Heart left ventricle (tissue), 13 donors: ENCODE results near the gene SPTLC2.

Experiments used
- POLR2A ChIP-seq, 2 donors: fragments of 450-650 bp; IDR thresholded peaks; one replicate each; pipeline ENCODE4 v1.6.1; 2017; ENCODE audit warnings: antibody characterized with exemption in 2 of 2, mild to moderate bottlenecking in 2 of 2, moderate library complexity in 2 of 2
- TF ChIP-seq, protein P1 (sequence below), 12 donors: fragments of 200-600 bp; sonication (generic) in 4 of 12; IDR thresholded peaks; one replicate each; pipeline versions ENCODE4 v1.5.0 to v1.8.0; 2018 to 2022; ENCODE audit warnings: antibody characterized with exemption in 12 of 12, mild to moderate bottlenecking in 5 of 12
- donor health status: ischemic (EF 13 %, LVEDD 7.1; RV severe dilation, severe dysfunction).
- donor health status: DM: no; HTN: yes; CAD: no.
- donor health status: DM: no; HTN: no; CAD: no.
- donor health status: ischemic (EF 25% LVEDD 6.9; RV normal size, moderate dysfunction).
- donor health status: ischemic (EF 25% LVEDD 5.7; RV mildly dilated, moderate dysfunction).
- donor health status: ischemic (EF 35%, LVEDD 5.7; RV mildly dilated, moderate dysfunction).
- donor health status: nonischemic (EF 11% LVEDD 7.7; RV severe dilation, severe dysfunction).
- donor health status: DM: yes; HTN: yes; CAD: no.
- donor health status: PGD.
- donor health status: ischemic (EF 29% LVEDD 5.4; RV normal size, mild dysfunction).
- donor health status: nonischemic (EF 23%, LVEDD 6.1; RV moderate dilation, normal function).

DNA sequence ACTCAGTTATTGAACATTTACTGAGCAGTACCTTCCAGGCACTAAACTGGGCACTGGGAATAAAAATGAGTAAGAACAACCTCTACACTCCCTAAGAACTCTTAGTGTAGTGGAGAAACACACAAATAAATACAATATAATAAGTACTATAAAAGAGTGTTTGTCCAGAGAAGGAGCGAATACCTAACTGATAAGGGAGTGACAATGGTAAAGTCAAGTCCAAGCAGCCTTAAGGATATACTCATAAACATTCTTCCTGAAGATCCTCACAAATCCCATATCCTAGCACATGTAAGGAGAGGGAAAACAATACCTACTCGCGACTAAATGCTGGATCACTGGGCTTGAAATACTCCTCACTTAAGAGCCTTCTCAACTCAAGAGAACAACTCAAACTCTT is 32.8 kb downstream of the SPTLC2 start:
- TF ChIP-seq POLR2A (IDR thresholded peaks at IDR 0.05) = no peak
- TF ChIP-seq, protein P1, sequence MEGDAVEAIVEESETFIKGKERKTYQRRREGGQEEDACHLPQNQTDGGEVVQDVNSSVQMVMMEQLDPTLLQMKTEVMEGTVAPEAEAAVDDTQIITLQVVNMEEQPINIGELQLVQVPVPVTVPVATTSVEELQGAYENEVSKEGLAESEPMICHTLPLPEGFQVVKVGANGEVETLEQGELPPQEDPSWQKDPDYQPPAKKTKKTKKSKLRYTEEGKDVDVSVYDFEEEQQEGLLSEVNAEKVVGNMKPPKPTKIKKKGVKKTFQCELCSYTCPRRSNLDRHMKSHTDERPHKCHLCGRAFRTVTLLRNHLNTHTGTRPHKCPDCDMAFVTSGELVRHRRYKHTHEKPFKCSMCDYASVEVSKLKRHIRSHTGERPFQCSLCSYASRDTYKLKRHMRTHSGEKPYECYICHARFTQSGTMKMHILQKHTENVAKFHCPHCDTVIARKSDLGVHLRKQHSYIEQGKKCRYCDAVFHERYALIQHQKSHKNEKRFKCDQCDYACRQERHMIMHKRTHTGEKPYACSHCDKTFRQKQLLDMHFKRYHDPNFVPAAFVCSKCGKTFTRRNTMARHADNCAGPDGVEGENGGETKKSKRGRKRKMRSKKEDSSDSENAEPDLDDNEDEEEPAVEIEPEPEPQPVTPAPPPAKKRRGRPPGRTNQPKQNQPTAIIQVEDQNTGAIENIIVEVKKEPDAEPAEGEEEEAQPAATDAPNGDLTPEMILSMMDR (IDR thresholded peaks at IDR 0.05) = no peak
